Activated CD4-positive, alpha-beta memory T cell treated with anti-CD3 and anti-CD28 coated beads for 36 hours (primary cell): ENCODE measurements around the gene AFF3. TPM values are rescaled to one million over a fixed set of nuclear protein-coding genes. Genes with fewer than 3 reads are reported as not detected.

Source experiments
- CTCF ChIA-PET: fragments of 350-600 bp; sonication (Branson Sonifier 250); formaldehyde crosslinking; loops from one replicate; lab custom pipeline; 2021; ENCODE audit warnings: antibody characterized with exemption, inconsistent platforms; lab: Charles Lee
- POLR2A ChIA-PET: fragments of 350-600 bp; sonication (Branson Sonifier 250); formaldehyde crosslinking; loops from one replicate; lab custom pipeline; 2021; ENCODE audit warnings: antibody characterized with exemption; lab: Charles Lee
- DNase-seq: peaks from one replicate; pipeline ENCODE4 v3.0.0-alpha.2; 2020
- H3K27ac Mint-ChIP-seq: one replicate; pipeline ENCODE4 v1.8.0; 2021; ENCODE audit warnings: mixed read lengths
- H3K27me3 Mint-ChIP-seq: one replicate; pipeline ENCODE4 v1.8.0; 2021; ENCODE audit warnings: mixed read lengths
- H3K36me3 Mint-ChIP-seq: one replicate; pipeline ENCODE4 v1.8.0; 2021; ENCODE audit warnings: mixed read lengths
- H3K4me1 Mint-ChIP-seq: one replicate; pipeline ENCODE4 v1.8.0; 2021; ENCODE audit warnings: low read depth, mixed read lengths
- H3K4me3 Mint-ChIP-seq: one replicate; pipeline ENCODE4 v1.8.0; 2021; ENCODE audit warnings: mild to moderate bottlenecking, mixed read lengths
- H3K9me3 Mint-ChIP-seq: one replicate; pipeline ENCODE4 v1.8.0; 2021; ENCODE audit warnings: mixed read lengths
- intact Hi-C: fragments of 100-400 bp; cut with micrococcal nuclease; formaldehyde crosslinking; loops from one replicate; pipeline ENCODE4 v1.15.1; 2023
- total RNA-seq, 2 experiments: library from RNA; stranded (reverse); gene quantifications; one replicate each; pipeline ENCODE4 v1.2.3, GENCODE V29; 2021

Gene AFF3
- total RNA-seq, 2 experiments from 2014 or later = 0.22 to 0.59 TPM

GRCh38 chr2:100060875-100061274, 81.5 kb downstream of the AFF3 start:
- peaks cover 2% of the 10 kb centered on the region for H3K9me3 Mint-ChIP-seq
- no peak overlapping the region for H3K4me3 Mint-ChIP-seq
- CTCF ChIA-PET = no interaction called here
- POLR2A ChIA-PET = interaction anchor here (1.0 to 1.1 kb wide), 2 partner anchors 10 to 16 kb away, joined by 3 read pairs; no protein-coding TSS in a partner anchor
- peak; percentile 16 for DNase-seq
- peaks cover 30% of the 10 kb centered on the region for H3K4me1 Mint-ChIP-seq
- H3K27ac Mint-ChIP-seq = peak overlapping the region; percentile 53
- H3K36me3 Mint-ChIP-seq = no peaks in the 10 kb centered on the region
- H3K27me3 Mint-ChIP-seq = peaks cover 9% of the 10 kb centered on the region
- intact Hi-C loops = loop anchor here (2.0 kb wide), 1 partner anchor 82 kb away; the partner anchor contains the start of gene AFF3

- H3K27me3 Mint-ChIP-seq = peaks cover 9% of the 10 kb centered on the region
- H3K4me3 Mint-ChIP-seq = no peak overlapping the region
- peaks cover 2% of the 10 kb centered on the region for H3K9me3 Mint-ChIP-seq
- H3K36me3 Mint-ChIP-seq = no peaks in the 10 kb centered on the region
- ChIA-PET POLR2A (interaction anchor here (1.0 kb wide), 1 partner anchor 8 kb away, joined by 3 read pairs; no protein-coding TSS in a partner anchor), CTCF (no interaction called here)
- H3K4me1 Mint-ChIP-seq = peaks cover 25% of the 10 kb centered on the region
- no peak overlapping the region for H3K27ac Mint-ChIP-seq
- no peak for DNase-seq
- intact Hi-C loops = loop anchor here (2.0 kb wide), 1 partner anchor 83 kb away; the partner anchor contains the start of gene AFF3
These were observed 82.8 kb downstream of the AFF3 start for GRCh38 chr2:100059638-100060037.

- intact Hi-C loops = no loop called here
- no peak for DNase-seq
- POLR2A ChIA-PET = no interaction called here
- CTCF ChIA-PET = no interaction called here
- H3K36me3 Mint-ChIP-seq = no peaks in the 10 kb centered on the region
- no peaks in the 10 kb centered on the region for H3K9me3 Mint-ChIP-seq
- no peak overlapping the region for H3K4me3 Mint-ChIP-seq
- no peak overlapping the region for H3K27ac Mint-ChIP-seq
- H3K27me3 Mint-ChIP-seq = peaks cover 9% of the 10 kb centered on the region
- H3K4me1 Mint-ChIP-seq = peaks cover 13% of the 10 kb centered on the region
These were observed 84.5 kb downstream of the AFF3 start for GRCh38 chr2:100057901-100058261.

- H3K9me3 Mint-ChIP-seq = no peaks in the 10 kb centered on the region
- H3K27me3 Mint-ChIP-seq = peaks cover 2% of the 10 kb centered on the region
- intact Hi-C loops = no loop called here
- DNase-seq = no peak
- H3K27ac Mint-ChIP-seq = no peak overlapping the region
- CTCF ChIA-PET = no interaction called here
- H3K4me1 Mint-ChIP-seq = no peaks in the 10 kb centered on the region
- POLR2A ChIA-PET = no interaction called here
- no peak overlapping the region for H3K4me3 Mint-ChIP-seq
- no peaks in the 10 kb centered on the region for H3K36me3 Mint-ChIP-seq
These were observed 88.0 kb downstream of the AFF3 start for GRCh38 chr2:100054426-100054825.

- no peaks in the 10 kb centered on the region for H3K4me1 Mint-ChIP-seq
- no peaks in the 10 kb centered on the region for H3K36me3 Mint-ChIP-seq
- no peaks in the 10 kb centered on the region for H3K9me3 Mint-ChIP-seq
- ChIA-PET POLR2A (no interaction called here), CTCF (no interaction called here)
- H3K4me3 Mint-ChIP-seq = no peak overlapping the region
- no peak for DNase-seq
- intact Hi-C loops = no loop called here
- H3K27me3 Mint-ChIP-seq = peaks cover 2% of the 10 kb centered on the region
- H3K27ac Mint-ChIP-seq = no peak overlapping the region
These were observed 89.1 kb downstream of the AFF3 start for GRCh38 chr2:100053087-100053885.

GRCh38 chr2:100052650-100053049, 89.7 kb downstream of the AFF3 start:
- DNase-seq = no peak
- POLR2A ChIA-PET = no interaction called here
- H3K4me3 Mint-ChIP-seq = no peak overlapping the region
- H3K9me3 Mint-ChIP-seq = no peaks in the 10 kb centered on the region
- no peaks in the 10 kb centered on the region for H3K36me3 Mint-ChIP-seq
- CTCF ChIA-PET = no interaction called here
- intact Hi-C loops = no loop called here
- no peak overlapping the region for H3K27ac Mint-ChIP-seq
- peaks cover 2% of the 10 kb centered on the region for H3K27me3 Mint-ChIP-seq
- no peaks in the 10 kb centered on the region for H3K4me1 Mint-ChIP-seq

GRCh38 chr2:100051253-100051652, 91.1 kb downstream of the AFF3 start:
- H3K27ac Mint-ChIP-seq = no peak overlapping the region
- intact Hi-C loops = no loop called here
- H3K9me3 Mint-ChIP-seq = no peaks in the 10 kb centered on the region
- POLR2A ChIA-PET = interaction anchor here (1.1 kb wide), 1 partner anchor 9 kb away, joined by 3 read pairs; no protein-coding TSS in a partner anchor
- no peak for DNase-seq
- H3K4me3 Mint-ChIP-seq = no peak overlapping the region
- H3K36me3 Mint-ChIP-seq = no peaks in the 10 kb centered on the region
- CTCF ChIA-PET = no interaction called here
- H3K4me1 Mint-ChIP-seq = no peaks in the 10 kb centered on the region
- no peaks in the 10 kb centered on the region for H3K27me3 Mint-ChIP-seq

- H3K27me3 Mint-ChIP-seq = no peaks in the 10 kb centered on the region
- H3K36me3 Mint-ChIP-seq = no peaks in the 10 kb centered on the region
- H3K27ac Mint-ChIP-seq = no peak overlapping the region
- intact Hi-C loops = no loop called here
- H3K4me3 Mint-ChIP-seq = no peak overlapping the region
- POLR2A ChIA-PET = interaction anchor here (1.1 kb wide), 1 partner anchor 10 kb away, joined by 3 read pairs; no protein-coding TSS in a partner anchor
- CTCF ChIA-PET = no interaction called here
- DNase-seq = no peak
- H3K9me3 Mint-ChIP-seq = no peaks in the 10 kb centered on the region
- no peaks in the 10 kb centered on the region for H3K4me1 Mint-ChIP-seq
These were observed 91.7 kb downstream of the AFF3 start for GRCh38 chr2:100050685-100051084.

- Mint-ChIP-seq H3K36me3 (no peaks in the 10 kb centered on the region), H3K4me1 (no peaks in the 10 kb centered on the region), H3K27me3 (no peaks in the 10 kb centered on the region), H3K9me3 (no peaks in the 10 kb centered on the region), H3K27ac (no peak overlapping the region), H3K4me3 (no peak overlapping the region)
- intact Hi-C loops = no loop called here
- no peak for DNase-seq
- ChIA-PET POLR2A (no interaction called here), CTCF (interaction anchor here (0.6 kb wide), 2 partner anchors 248 to 471 kb away, joined by 5 read pairs; no protein-coding TSS in a partner anchor)
These were observed 95.1 kb downstream of the AFF3 start for GRCh38 chr2:100046961-100047947.

- ChIA-PET POLR2A (no interaction called here), CTCF (interaction anchor here (0.5 kb wide), 1 partner anchor 199 kb away, joined by 3 read pairs; no protein-coding TSS in a partner anchor)
- no peak overlapping the region for H3K4me3 Mint-ChIP-seq
- DNase-seq = no peak
- no peaks in the 10 kb centered on the region for H3K4me1 Mint-ChIP-seq
- peaks cover 2% of the 10 kb centered on the region for H3K27me3 Mint-ChIP-seq
- no peaks in the 10 kb centered on the region for H3K36me3 Mint-ChIP-seq
- H3K9me3 Mint-ChIP-seq = no peaks in the 10 kb centered on the region
- intact Hi-C loops = no loop called here
- no peak overlapping the region for H3K27ac Mint-ChIP-seq
These were observed 97.4 kb downstream of the AFF3 start for GRCh38 chr2:100045000-100045399.

GRCh38 chr2:100043891-100044255, 98.5 kb downstream of the AFF3 start:
- no peak overlapping the region for H3K27ac Mint-ChIP-seq

More at GRCh38 chr2:100043891-100044255, 98.5 kb downstream of the AFF3 start:
- intact Hi-C loops = no loop called here
- ChIA-PET POLR2A (no interaction called here), CTCF (no interaction called here)
- DNase-seq = no peak
- Mint-ChIP-seq H3K36me3 (no peaks in the 10 kb centered on the region), H3K9me3 (no peaks in the 10 kb centered on the region), H3K4me1 (no peaks in the 10 kb centered on the region), H3K27me3 (peaks cover 2% of the 10 kb centered on the region), H3K4me3 (no peak overlapping the region)
